Measurements from ENCODE around the gene KDM2B.

Gene KDM2B

GRCh38 chr12:121511916-121512315 is 68.9 kb downstream of the KDM2B start:
- no peak overlapping the region for H3K4me3 ChIP-seq (ENCODE audit: low read depth, low read length)
- TF ChIP-seq CTCF (IDR thresholded peaks at IDR 0.05; ENCODE audit: borderline replicate concordance, insufficient read depth, low read depth, low read length): no peak

- no peak for TF ChIP-seq CTCF (IDR thresholded peaks at IDR 0.05; ENCODE audit: borderline replicate concordance, insufficient read depth, low read depth, low read length)
- no peak overlapping the region for H3K4me3 ChIP-seq (ENCODE audit: low read depth, low read length)
These were observed 71.5 kb downstream of the KDM2B start for GRCh38 chr12:121509339-121509738.

- TF ChIP-seq CTCF (IDR thresholded peaks at IDR 0.05; ENCODE audit: borderline replicate concordance, insufficient read depth, low read depth, low read length): no peak
- H3K4me3 ChIP-seq (ENCODE audit: low read depth, low read length): no peak overlapping the region
These were observed 72.3 kb downstream of the KDM2B start for GRCh38 chr12:121508533-121508932.

- no peak for TF ChIP-seq CTCF (IDR thresholded peaks at IDR 0.05; ENCODE audit: borderline replicate concordance, insufficient read depth, low read depth, low read length)
- no peak overlapping the region for H3K4me3 ChIP-seq (ENCODE audit: low read depth, low read length)
These were observed 72.8 kb downstream of the KDM2B start for GRCh38 chr12:121507984-121508383.

GRCh38 chr12:121507245-121507644 is 73.6 kb downstream of the KDM2B start:
- no peak overlapping the region for H3K4me3 ChIP-seq (ENCODE audit: low read depth, low read length)
- no peak for TF ChIP-seq CTCF (IDR thresholded peaks at IDR 0.05; ENCODE audit: borderline replicate concordance, insufficient read depth, low read depth, low read length)

GRCh38 chr12:121505513-121505912 is 75.3 kb downstream of the KDM2B start:
- no peak for TF ChIP-seq CTCF (IDR thresholded peaks at IDR 0.05; ENCODE audit: borderline replicate concordance, insufficient read depth, low read depth, low read length)
- H3K4me3 ChIP-seq (ENCODE audit: low read depth, low read length): no peak overlapping the region

GRCh38 chr12:121504505-121504904 is 76.3 kb downstream of the KDM2B start:
- no peak for TF ChIP-seq CTCF (IDR thresholded peaks at IDR 0.05; ENCODE audit: borderline replicate concordance, insufficient read depth, low read depth, low read length)

More at GRCh38 chr12:121504505-121504904, 76.3 kb downstream of the KDM2B start:
- no peak overlapping the region for H3K4me3 ChIP-seq (ENCODE audit: low read depth, low read length)
